SK-N-SH (cell line): Measurements from ENCODE around the gene FTSJ1.

Experiments
- CTCF ChIP-seq: fragments of 200-600 bp; sonication (generic); IDR thresholded peaks from 2 replicates; pipeline ENCODE4 v1.6.1; 2017; ENCODE audit warnings: antibody characterized with exemption, mild to moderate bottlenecking, moderate library complexity
- EZH2phosphoT487 ChIP-seq: fragments of 200-600 bp; sonication (generic); IDR thresholded peaks from 2 replicates; pipeline ENCODE4 v1.6.1; 2017; ENCODE audit warnings: low read depth, mixed run types, mild to moderate bottlenecking, antibody characterized with exemption, moderate library complexity, borderline replicate concordance
- FOSL2 ChIP-seq: IDR thresholded peaks from 2 replicates; pipeline ENCODE4 v1.4.0; 2012; ENCODE audit warnings: low read depth, mild to moderate bottlenecking, moderate library complexity, borderline replicate concordance
- FOXJ3 ChIP-seq: sonication (generic); formaldehyde crosslinking; IDR thresholded peaks from 2 replicates; pipeline ENCODE4 v1.5.1; 2020; ENCODE audit warnings: mild to moderate bottlenecking, missing genetic modification reagents
- GABPA ChIP-seq: IDR thresholded peaks from 2 replicates; pipeline ENCODE4 v1.4.0; 2012; ENCODE audit warnings: low read depth, mild to moderate bottlenecking
- JUND ChIP-seq: IDR thresholded peaks from 2 replicates; pipeline ENCODE4 v1.4.0; 2012
- MAX ChIP-seq: IDR thresholded peaks from 2 replicates; pipeline ENCODE4 v1.4.0; 2012; ENCODE audit warnings: low read depth
- PBX3 ChIP-seq: IDR thresholded peaks from 2 replicates; pipeline ENCODE4; 2012
- POLR2AphosphoS5 ChIP-seq: IDR thresholded peaks from 2 replicates; pipeline ENCODE4 v1.6.1; 2012; ENCODE audit warnings: low read depth, low read length
- RAD21 ChIP-seq: IDR thresholded peaks from 2 replicates; pipeline ENCODE4 v1.6.1; 2012; ENCODE audit warnings: mild to moderate bottlenecking, low read length
- RFX5 ChIP-seq: IDR thresholded peaks from 2 replicates; pipeline ENCODE4 v1.6.1; 2012; ENCODE audit warnings: mild to moderate bottlenecking, improper control_type of control experiment, low read length
- SMC3 ChIP-seq: IDR thresholded peaks from 2 replicates; pipeline ENCODE4 v1.6.1; 2012; ENCODE audit warnings: low read depth, low read length, improper control_type of control experiment
- TF ChIP-seq, protein P1 (sequence below): fragments of 150-350 bp; IDR thresholded peaks from 2 replicates; pipeline ENCODE4 v1.6.1; 2017; ENCODE audit warnings: antibody characterized with exemption, low read length, low read depth, borderline replicate concordance

DNA sequence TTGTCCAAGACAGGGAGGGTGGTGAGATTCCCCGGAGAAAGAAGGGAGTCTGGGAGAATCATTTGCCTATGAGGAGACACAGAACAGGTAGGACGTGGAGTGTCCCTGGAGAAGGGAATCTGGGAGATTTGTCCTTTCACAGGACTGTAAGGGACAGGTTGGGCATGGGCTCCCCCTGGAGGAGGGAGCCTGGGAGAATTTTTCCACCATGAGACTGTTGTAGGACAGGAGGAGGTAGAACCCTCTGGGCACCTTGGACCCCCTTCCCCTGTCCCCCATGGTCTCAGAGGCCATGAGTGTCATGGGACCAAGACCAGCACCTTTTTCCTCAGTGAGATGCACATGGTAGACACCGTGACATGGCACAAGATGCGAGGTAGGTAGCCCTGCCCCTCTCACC is 35.6 kb downstream of the FTSJ1 start:
- TF ChIP-seq CTCF (peak; percentile 46), FOSL2 (no peak), SMC3 (peak; percentile 39), EZH2phosphoT487 (no peak), RAD21 (peak; percentile 57), MAX (no peak), GABPA (no peak), RFX5 (no peak), FOXJ3 (CRISPR knock-in tag) (no peak), POLR2AphosphoS5 (no peak), PBX3 (no peak), JUND (no peak)
- TF ChIP-seq, protein P1, sequence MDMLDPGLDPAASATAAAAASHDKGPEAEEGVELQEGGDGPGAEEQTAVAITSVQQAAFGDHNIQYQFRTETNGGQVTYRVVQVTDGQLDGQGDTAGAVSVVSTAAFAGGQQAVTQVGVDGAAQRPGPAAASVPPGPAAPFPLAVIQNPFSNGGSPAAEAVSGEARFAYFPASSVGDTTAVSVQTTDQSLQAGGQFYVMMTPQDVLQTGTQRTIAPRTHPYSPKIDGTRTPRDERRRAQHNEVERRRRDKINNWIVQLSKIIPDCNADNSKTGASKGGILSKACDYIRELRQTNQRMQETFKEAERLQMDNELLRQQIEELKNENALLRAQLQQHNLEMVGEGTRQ, result no peak
